Spleen (tissue), 11 donors: ENCODE measurements around the gene NPHP4. TPM values are rescaled to one million over a fixed set of nuclear protein-coding genes. Genes with fewer than 3 reads are reported as not detected.
"Not testable (repeated sequence)": the region's sequence is repeated elsewhere in the genome, so short reads cannot be mapped to it uniquely, and the experiment has no call there.

Experiments
- DNase-seq: peaks from one replicate; pipeline ENCODE4 v3.0.0-alpha.2; 2020
- H3K27ac ChIP-seq, 8 donors: fragments of 200-600 bp; sonication (generic) in 7 of 8; 1 replicate in 4 of 8; 2 replicates in 4 of 8; pipeline versions ENCODE4 v1.5.0 to v1.8.0; 2016 to 2021; ENCODE audit warnings: inconsistent platforms in 4 of 8, mild to moderate bottlenecking in 4 of 8, moderate library complexity in 1 of 8
- H3K27me3 ChIP-seq, 7 donors: fragments of 200-600 bp; sonication (generic) in 6 of 7; replicated peaks in 1 of 7; 1 replicate in 4 of 7; 2 replicates in 3 of 7; pipeline versions ENCODE4 v1.5.0 to v1.8.0; 2016 to 2021; ENCODE audit warnings: inconsistent platforms in 3 of 7, mild to moderate bottlenecking in 1 of 7
- H3K36me3 ChIP-seq, 6 donors: fragments of 200-600 bp; sonication (generic) in 5 of 6; 1 replicate in 4 of 6; 2 replicates in 2 of 6; pipeline versions ENCODE4 v1.5.0 to v1.8.0; 2016 to 2021; ENCODE audit warnings: inconsistent platforms in 2 of 6
- H3K4me1 ChIP-seq, 6 donors: fragments of 200-600 bp; sonication (generic) in 5 of 6; 1 replicate in 3 of 6; 2 replicates in 3 of 6; pipeline versions ENCODE4 v1.5.0 to v1.8.0; 2016 to 2021; ENCODE audit warnings: inconsistent platforms in 3 of 6
- H3K4me3 ChIP-seq, 8 donors: fragments of 200-600 bp; sonication (generic) in 7 of 8; 1 replicate in 4 of 8; 2 replicates in 4 of 8; pipeline versions ENCODE4 v1.5.0 to v1.8.0; 2016 to 2021; ENCODE audit warnings: inconsistent platforms in 4 of 8, mild to moderate bottlenecking in 4 of 8, moderate library complexity in 2 of 8
- H3K9me3 ChIP-seq, 8 donors: fragments of 200-600 bp; sonication (generic) in 7 of 8; 1 replicate in 4 of 8; 2 replicates in 4 of 8; pipeline versions ENCODE4 v1.5.0 to v1.8.0; 2016 to 2021; ENCODE audit warnings: inconsistent platforms in 4 of 8
- POLR2A ChIP-seq, 3 donors: fragments of 450-650 bp; IDR thresholded peaks; one replicate each; pipeline ENCODE4 v1.5.1; 2017; ENCODE audit warnings: antibody characterized with exemption in 3 of 3, mild to moderate bottlenecking in 1 of 3
- POLR2AphosphoS5 ChIP-seq, 3 donors: sonication (generic); formaldehyde crosslinking; IDR thresholded peaks; one replicate each; pipeline ENCODE4 v1.5.1; 2017; ENCODE audit warnings: antibody characterized with exemption in 3 of 3
- WGBS, 5 donors: extraction: QIAGEN DNeasy Blood & Tissue Kit in 3 of 5; methylation state at CpG; one replicate each; pipeline versions ENCODE4 v1.1.5 to v1.1.7; 2013 to 2018; 5-methylcytosine and 5-hydroxymethylcytosine counted together
- intact Hi-C: fragments of 100-400 bp; cut with DNase I; formaldehyde crosslinking; loops from one replicate; pipeline ENCODE4 v1.15.0; 2023; ENCODE audit warnings: low total_unique reads
- polyA plus RNA-seq, 3 donors: library from polyadenylated mRNA; stranded (reverse); fragments of 200-250 nt; gene quantifications; one replicate each; pipeline ENCODE4 v1.2.1, GENCODE V29; 2013
- total RNA-seq, 7 donors: library from RNA; depleted of rRNA in 3 of 7; stranded (reverse); fragments of >200 nt in 3 of 7; fragmentation: NEBNext Ultra II Directional in 4 of 7; extraction: Animal tissue kit (Norgen Biotek cat#: 25700) in 4 of 7; gene quantifications; one replicate each; pipeline versions ENCODE4 v1.1.0 to v1.2.1, GENCODE V29; 2016 to 2021
- TF ChIP-seq, protein P1 (sequence below), 11 experiments: fragments of 200-600 bp in 7 of 11; fragments of 450-650 bp in 4 of 11; sonication (generic) in 4 of 11; IDR thresholded peaks in 8 of 11; conservative IDR thresholded peaks in 3 of 11; 1 replicate in 7 of 11; 2 replicates in 4 of 11; pipeline versions ENCODE4 v1.4.0 to v1.8.0; 2016 to 2021; ENCODE audit warnings: antibody characterized with exemption in 11 of 11, inconsistent platforms in 4 of 11, mild to moderate bottlenecking in 1 of 11
- donor health status: healthy with polysubstance abuse.
- donor health status: DM: no; HTN: no; CAD: no; lungs with moderate emphysema.
- donor health status: DM: no; HTN: no; CAD: no.
- donor health status: Bipolar disorder and iron deficiency.
- donor health status: healthy.
- donor health status: DM: no; HTN: no; CAD: no.
- donor health status: DM: yes; HTN: yes; CAD: no.

The NPHP4 gene
- total and polyA plus RNA-seq, 10 donors: 1.2 to 17.5 (median 9.4) TPM

DNA sequence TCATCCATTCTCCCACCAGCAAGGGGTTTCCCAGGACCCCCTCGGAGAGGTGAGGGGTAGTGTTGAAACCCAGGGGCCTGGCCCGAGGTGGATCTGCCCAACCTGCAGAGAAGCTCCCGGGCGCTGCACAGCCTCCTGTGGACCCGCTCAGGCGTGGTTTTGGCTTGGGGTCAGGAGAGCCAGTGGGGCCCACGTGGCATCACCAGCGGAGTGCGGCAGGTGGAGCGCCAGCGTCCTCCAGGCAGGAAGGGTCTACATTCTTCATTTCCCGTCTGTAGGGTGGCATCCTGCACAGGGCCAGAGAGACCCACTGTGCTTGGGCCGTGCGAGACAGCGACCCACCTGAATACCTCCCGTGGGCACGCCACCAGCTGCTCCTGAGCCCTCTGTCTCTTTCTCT lies 135.2 kb downstream of the NPHP4 start:
- WGBS, 5 donors: 87 to 89% (median 89%) methylated on average over 17 of the region's 17 CpGs
- DNase-seq: no peak
- Histone ChIP-seq H3K27ac (no peak overlapping the region), H3K27me3 (no peaks in the 10 kb centered on the region), H3K4me1 (no peaks in the 10 kb centered on the region), H3K9me3 (peaks cover 0 to 5% (median 0%) of the 10 kb centered on the region in 8 donors), H3K4me3 (no peak overlapping the region), H3K36me3 (peaks cover 0 to 31% (median 0%) of the 10 kb centered on the region in 6 donors)
- intact Hi-C loops: no loop called here
- TF ChIP-seq, protein P1, sequence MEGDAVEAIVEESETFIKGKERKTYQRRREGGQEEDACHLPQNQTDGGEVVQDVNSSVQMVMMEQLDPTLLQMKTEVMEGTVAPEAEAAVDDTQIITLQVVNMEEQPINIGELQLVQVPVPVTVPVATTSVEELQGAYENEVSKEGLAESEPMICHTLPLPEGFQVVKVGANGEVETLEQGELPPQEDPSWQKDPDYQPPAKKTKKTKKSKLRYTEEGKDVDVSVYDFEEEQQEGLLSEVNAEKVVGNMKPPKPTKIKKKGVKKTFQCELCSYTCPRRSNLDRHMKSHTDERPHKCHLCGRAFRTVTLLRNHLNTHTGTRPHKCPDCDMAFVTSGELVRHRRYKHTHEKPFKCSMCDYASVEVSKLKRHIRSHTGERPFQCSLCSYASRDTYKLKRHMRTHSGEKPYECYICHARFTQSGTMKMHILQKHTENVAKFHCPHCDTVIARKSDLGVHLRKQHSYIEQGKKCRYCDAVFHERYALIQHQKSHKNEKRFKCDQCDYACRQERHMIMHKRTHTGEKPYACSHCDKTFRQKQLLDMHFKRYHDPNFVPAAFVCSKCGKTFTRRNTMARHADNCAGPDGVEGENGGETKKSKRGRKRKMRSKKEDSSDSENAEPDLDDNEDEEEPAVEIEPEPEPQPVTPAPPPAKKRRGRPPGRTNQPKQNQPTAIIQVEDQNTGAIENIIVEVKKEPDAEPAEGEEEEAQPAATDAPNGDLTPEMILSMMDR (IDR thresholded peaks at IDR 0.05 in 8 of 11, conservative IDR thresholded peaks at IDR 0.05 in 3 of 11): no peak
- TF ChIP-seq POLR2AphosphoS5 (IDR thresholded peaks at IDR 0.05) (no peak), POLR2A (IDR thresholded peaks at IDR 0.05) (no peak)

DNA sequence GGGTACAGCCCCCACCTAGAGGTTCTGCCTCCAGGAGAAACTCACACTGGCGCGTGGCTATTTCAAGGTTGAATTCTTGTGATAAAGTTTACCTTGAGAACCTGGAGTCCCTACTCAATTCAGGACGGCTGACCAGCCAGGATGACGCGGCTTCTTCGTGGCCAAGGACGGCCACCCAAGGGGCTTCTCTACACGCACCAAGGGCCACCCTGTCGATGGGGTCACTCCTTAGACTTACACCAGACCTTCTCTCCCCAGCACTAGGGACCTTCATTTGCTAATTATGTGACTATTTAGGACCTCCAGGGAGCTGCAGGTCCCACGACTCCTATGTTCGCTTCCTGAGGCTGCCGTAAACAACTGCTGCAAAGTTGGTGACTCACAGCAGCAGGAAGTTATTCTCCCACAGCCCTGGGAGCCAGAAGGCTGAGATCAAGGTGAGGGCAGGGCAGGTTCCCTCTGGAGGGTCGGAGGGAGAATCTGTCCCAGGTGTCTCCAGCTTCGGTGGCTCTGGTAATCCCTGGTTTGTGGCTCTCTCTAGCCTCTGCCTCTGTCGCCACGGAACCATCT lies 135.9 kb downstream of the NPHP4 start:
- Histone ChIP-seq H3K27me3 (no peaks in the 10 kb centered on the region), H3K4me1 (no peaks in the 10 kb centered on the region), H3K9me3 (peaks cover 0 to 5% (median 0%) of the 10 kb centered on the region in 8 donors), H3K27ac (no peak overlapping the region), H3K4me3 (no peak overlapping the region), H3K36me3 (peaks cover 0 to 24% (median 0%) of the 10 kb centered on the region in 6 donors)
- TF ChIP-seq POLR2AphosphoS5 (IDR thresholded peaks at IDR 0.05) (no peak), POLR2A (IDR thresholded peaks at IDR 0.05) (no peak)
- TF ChIP-seq, protein P1 (IDR thresholded peaks at IDR 0.05 in 8 of 11, conservative IDR thresholded peaks at IDR 0.05 in 3 of 11): no peak
- WGBS, 5 donors: 53 to 73% (median 60%) methylated on average over 8 to 16 of the region's 16 CpGs
- intact Hi-C loops: no loop called here
- no peak for DNase-seq

DNA sequence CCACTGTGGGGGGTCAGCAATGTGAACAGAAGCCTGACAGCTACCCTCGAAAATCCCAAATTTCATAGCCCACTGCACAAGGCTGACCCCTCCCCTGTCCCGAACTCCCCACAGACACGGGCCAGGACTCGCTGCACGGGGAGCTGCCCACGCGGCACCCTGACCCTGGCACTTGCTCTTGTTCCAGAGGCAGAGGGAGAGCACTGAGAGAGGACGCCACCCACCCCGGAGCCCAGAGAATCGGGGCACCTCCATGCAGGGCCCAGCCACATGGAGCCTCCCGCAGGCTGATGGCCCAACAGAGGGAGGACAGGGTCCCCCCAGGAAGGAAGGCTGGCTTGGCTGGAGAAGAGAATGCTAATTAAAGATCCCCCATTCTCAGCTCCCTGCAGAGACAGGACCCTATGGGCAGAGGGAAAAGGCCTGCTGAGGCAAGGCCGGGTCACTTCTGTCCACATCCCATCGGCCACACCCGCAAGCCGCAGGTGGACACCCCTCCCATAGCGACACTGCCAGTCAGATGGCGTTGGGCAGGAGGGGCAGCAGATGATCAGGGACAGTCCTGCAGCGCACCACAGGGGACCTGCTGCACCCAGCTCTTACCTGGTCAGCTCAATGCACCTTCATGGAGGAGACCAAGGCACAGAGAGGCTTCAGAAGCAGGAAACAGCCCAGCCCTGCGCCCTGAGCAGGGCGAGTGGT lies 136.9 kb downstream of the NPHP4 start:
- H3K27me3 ChIP-seq: no peaks in the 10 kb centered on the region
- no peaks in the 10 kb centered on the region for H3K4me1 ChIP-seq
- TF ChIP-seq POLR2AphosphoS5 (IDR thresholded peaks at IDR 0.05) (no peak), POLR2A (IDR thresholded peaks at IDR 0.05) (no peak)
- TF ChIP-seq, protein P1 (IDR thresholded peaks at IDR 0.05 in 8 of 11, conservative IDR thresholded peaks at IDR 0.05 in 3 of 11): no peak
- no peak overlapping the region for H3K27ac ChIP-seq
- no peak for DNase-seq
- intact Hi-C loops: no loop called here
- H3K4me3 ChIP-seq: no peak overlapping the region
- H3K9me3 ChIP-seq: peaks cover 0 to 5% (median 0%) of the 10 kb centered on the region in 8 donors
- H3K36me3 ChIP-seq: peaks cover 0 to 14% (median 0%) of the 10 kb centered on the region in 6 donors
- WGBS, 5 donors: 79 to 94% (median 88%) methylated on average over 4 to 20 of the region's 20 CpGs

DNA sequence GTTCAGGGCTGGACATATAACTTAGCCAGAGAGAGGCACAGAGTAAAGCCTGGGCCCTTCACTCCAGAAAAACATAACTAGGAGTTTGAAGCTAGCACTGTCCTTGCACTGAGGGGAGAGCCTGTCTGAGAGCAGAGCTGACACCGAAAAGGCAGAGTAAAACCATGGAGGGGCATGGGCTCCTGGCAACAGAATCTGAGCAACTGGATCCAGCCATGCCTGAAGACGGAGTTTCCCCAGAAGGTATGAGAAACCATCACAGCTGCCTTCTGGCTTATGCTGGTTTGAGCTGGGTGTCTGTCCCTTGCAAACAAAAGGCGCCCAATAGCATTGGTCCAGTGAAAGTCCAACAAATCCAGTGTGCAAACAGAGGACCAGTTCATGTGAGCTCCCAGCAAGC lies 137.5 kb downstream of the NPHP4 start:
- H3K9me3 ChIP-seq: peaks cover 0 to 5% (median 0%) of the 10 kb centered on the region in 8 donors
- 90 to 97% (median 92%) methylated on average over 3 of the region's 3 CpGs for WGBS, 5 donors
- H3K4me1 ChIP-seq: no peaks in the 10 kb centered on the region
- intact Hi-C loops: no loop called here
- DNase-seq: no peak
- H3K27me3 ChIP-seq: no peaks in the 10 kb centered on the region
- no peak for TF ChIP-seq POLR2A (IDR thresholded peaks at IDR 0.05)
- TF ChIP-seq, protein P1 (IDR thresholded peaks at IDR 0.05 in 8 of 11, conservative IDR thresholded peaks at IDR 0.05 in 3 of 11): no peak
- TF ChIP-seq POLR2AphosphoS5 (IDR thresholded peaks at IDR 0.05): no peak
- peaks cover 0 to 12% (median 0%) of the 10 kb centered on the region in 6 donors for H3K36me3 ChIP-seq
- H3K27ac ChIP-seq: no peak overlapping the region
- H3K4me3 ChIP-seq: no peak overlapping the region

DNA sequence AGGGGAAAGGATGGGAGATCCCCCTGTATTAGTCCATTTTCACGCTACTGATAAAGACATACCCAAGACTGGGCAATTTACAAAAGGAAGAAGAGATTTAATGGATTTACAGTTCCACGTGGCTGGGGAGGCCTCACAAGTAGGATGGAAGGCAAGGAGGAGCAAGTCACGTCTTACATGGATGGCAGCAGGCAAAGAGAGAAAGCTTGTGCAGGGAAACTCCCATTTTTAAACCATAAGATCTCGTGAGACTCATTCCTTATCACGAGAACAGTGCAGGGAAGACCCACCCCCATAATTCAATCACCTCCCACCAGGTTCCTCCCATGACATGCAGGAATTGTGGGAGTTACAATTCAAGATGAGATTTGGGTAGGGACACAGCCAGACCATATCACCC lies 138.4 kb downstream of the NPHP4 start:
- H3K4me3 ChIP-seq, intact Hi-C loops, H3K27ac ChIP-seq, H3K27me3 ChIP-seq, DNase-seq, H3K9me3 ChIP-seq, H3K4me1 ChIP-seq, H3K36me3 ChIP-seq: not testable (repeated sequence)
- 62 to 81% (median 74%) methylated on average over 5 of the region's 5 CpGs for WGBS, 5 donors
